SK-N-MC (cell line): ENCODE results near the gene IMP4.

Source experiments
- EZH2 ChIP-seq: fragments of 200-600 bp; sonication (generic); IDR thresholded peaks from one replicate; pipeline ENCODE4 v1.6.1; 2017; ENCODE audit warnings: antibody characterized with exemption
- FOXP2 ChIP-seq: optimal IDR thresholded peaks from 2 replicates; pipeline ENCODE3; 2011; ENCODE audit warnings: mild to moderate bottlenecking, moderate library complexity; ENCODE audit not compliant: insufficient read depth; ENCODE audit errors: extremely low read length, control extremely low read depth
- POLR2AphosphoS5 ChIP-seq: IDR thresholded peaks from 2 replicates; pipeline ENCODE4 v1.6.1; 2012; ENCODE audit warnings: mild to moderate bottlenecking, low read depth, low read length, borderline replicate concordance

GRCh38 chr2:130393318-130393910, 50.7 kb downstream of the IMP4 start:
- TF ChIP-seq POLR2AphosphoS5, result no peak
- TF ChIP-seq EZH2, result no peak
- TF ChIP-seq FOXP2, result no peak
